HT-29 (cell line): ENCODE data around the gene TMEM213. TPM values are rescaled to one million over a fixed set of nuclear protein-coding genes. Genes with fewer than 3 reads are reported as not detected.

Experiments used
- DNase-seq: peaks from one replicate; pipeline ENCODE4 v3.0.0-alpha.2; 2015; ENCODE audit warnings: low spot score
- total RNA-seq: library from RNA; depleted of rRNA; stranded (reverse); fragments of >200 nt; shearing (Covaris generic); gene quantifications from 2 replicates; pipeline ENCODE4 v1.2.3, GENCODE V29; 2014; rRNA removed

The TMEM213 gene, protein sequence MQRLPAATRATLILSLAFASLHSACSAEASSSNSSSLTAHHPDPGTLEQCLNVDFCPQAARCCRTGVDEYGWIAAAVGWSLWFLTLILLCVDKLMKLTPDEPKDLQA
- not detected in 2 replicates for total RNA-seq

GRCh38 chr7:138797715-138798320, at the start of gene TMEM213, which contains the start of gene ATP6V0A4:
Gene TMEM213, plus strand, starts transcription at chr7:138797994. Its CDS starts 111 bp downstream, at chr7:138798105.
Gene ATP6V0A4, minus strand, starts transcription at chr7:138798196. Its CDS starts 26,949 bp downstream, at chr7:138771247.
- DNase-seq, result no peak

GRCh38 chr7:138748666-138749065, 49.1 kb upstream of the TMEM213 start:
- DNase-seq, result no peak

- DNase-seq, result no peak
These were observed 47.8 kb upstream of the TMEM213 start for GRCh38 chr7:138749960-138750359.

GRCh38 chr7:138750473-138750872, 47.3 kb upstream of the TMEM213 start:
- no peak for DNase-seq

DNA sequence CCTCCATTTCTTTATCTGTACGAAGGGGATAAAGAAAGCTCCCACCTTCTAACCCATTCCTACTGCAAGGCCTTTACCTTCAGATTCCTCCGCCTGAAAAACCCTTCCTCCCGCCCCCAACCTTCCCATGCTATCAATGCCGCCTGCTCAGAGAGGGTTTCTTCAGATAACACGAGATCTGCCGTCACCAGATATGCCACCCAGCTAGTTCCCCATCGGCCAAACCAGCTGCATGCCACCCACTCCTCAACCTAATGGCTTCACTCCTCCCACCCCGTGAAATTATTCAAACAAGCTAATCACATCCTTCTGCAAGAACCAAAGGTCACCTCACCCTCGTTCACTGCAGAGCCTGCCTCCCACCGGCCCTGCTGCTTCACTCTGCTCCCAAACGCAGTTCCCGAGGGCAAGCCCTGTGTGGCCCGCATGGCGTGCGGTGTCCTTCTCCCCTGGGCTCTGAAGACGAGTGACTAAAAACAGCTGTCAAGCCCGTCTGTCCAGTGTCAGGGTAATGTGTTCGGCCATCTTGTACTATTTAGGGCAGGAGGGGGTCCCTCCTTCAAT, 46.8 kb upstream of the TMEM213 start:
- no peak for DNase-seq

GRCh38 chr7:138752518-138753149, 45.2 kb upstream of the TMEM213 start:
- DNase-seq, result peak; percentile 56

- no peak for DNase-seq
These were observed 44.7 kb upstream of the TMEM213 start for GRCh38 chr7:138753150-138753518.

GRCh38 chr7:138753610-138754009, 44.2 kb upstream of the TMEM213 start:
- DNase-seq, result no peak

- peak; percentile 80 for DNase-seq
These were observed 42.5 kb upstream of the TMEM213 start for GRCh38 chr7:138755331-138755747.

DNA sequence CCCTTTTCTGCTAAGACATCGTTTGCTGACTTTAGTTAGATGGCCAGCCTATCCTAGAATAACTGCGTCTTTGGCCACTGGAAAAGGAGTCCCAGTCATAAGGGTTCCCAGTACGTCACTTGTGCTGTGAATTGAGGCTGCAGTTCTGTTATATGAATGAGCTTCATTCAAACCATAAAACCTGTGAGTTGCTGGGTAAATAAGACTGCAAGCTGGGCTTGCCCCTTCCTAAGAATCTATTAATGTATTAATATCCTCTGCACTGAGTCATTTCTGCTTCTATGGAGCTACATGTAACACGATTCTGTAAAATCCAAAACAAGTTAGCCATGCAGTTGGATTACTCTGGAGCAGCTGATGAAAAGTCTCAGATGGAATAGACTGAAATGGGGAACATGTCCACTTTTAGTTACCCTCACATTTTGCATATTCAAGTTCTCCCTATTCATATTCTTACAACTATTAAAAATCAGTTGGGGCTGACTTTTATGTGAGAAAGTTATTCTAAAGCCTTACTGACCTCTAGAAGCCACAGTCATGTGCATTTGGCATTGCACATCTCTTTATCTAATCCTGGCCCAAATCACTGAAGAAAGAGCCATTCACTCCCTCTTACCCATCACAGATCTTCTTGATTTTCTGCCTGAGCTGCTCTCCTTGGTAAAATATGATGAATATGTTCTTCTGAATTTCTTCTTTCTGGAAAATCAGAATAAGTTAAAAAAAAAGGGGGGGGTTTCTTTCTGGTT, 41.8 kb upstream of the TMEM213 start:
- peak; percentile 2 for DNase-seq

DNA sequence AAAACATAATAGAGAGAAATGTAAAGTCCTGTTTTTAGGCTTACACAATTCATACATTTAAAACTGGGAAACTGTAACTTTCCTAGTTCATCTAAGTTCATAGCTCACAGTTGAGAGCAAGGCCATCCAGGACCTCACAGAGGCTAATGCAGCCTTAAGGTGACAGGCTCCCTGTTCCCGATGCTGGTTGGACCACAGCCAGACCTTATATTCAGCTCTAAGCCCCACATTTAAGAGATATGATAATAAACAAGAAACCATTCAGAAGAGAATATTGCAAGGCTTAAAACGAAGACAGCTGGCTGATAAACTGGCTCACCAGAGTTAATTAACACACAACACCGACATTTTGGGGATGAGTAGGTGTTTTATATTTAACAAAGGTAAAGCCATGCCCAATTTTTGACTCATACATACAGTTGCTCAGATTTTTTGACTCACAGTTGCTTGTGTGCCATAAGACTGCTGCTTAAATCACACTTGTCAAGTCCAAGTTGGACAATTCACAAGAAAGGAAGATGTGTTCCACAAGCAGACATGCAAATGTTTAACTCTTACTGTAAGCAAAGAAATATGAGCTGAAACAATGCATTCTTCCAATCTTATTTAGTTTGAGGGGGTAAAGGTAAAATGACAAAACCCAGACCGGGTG, 41.1 kb upstream of the TMEM213 start:
- DNase-seq, result no peak

- no peak for DNase-seq
These were observed 29.6 kb upstream of the TMEM213 start for GRCh38 chr7:138768241-138768640.

DNA sequence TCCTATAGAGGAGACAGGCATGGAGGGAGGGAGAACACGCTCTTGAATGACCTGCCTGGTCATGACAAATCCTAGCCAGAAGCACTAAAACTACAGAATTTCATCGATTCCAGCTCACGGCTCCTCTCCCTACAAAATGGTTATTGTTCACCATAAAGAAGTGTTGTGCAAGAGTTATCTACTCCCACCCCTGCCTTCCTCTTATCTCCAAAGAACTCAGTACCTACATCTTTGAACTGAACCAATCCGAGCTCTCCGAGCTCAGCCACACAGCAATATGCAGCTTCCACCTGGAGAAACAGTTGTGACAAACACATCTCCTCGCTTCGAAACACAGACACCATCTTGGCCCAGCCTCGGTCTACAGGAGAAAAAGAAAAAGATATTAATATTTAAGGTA, 26.9 kb upstream of the TMEM213 start:
- no peak for DNase-seq

- DNase-seq, result no peak
These were observed 24.6 kb upstream of the TMEM213 start for GRCh38 chr7:138773176-138773575.

DNA sequence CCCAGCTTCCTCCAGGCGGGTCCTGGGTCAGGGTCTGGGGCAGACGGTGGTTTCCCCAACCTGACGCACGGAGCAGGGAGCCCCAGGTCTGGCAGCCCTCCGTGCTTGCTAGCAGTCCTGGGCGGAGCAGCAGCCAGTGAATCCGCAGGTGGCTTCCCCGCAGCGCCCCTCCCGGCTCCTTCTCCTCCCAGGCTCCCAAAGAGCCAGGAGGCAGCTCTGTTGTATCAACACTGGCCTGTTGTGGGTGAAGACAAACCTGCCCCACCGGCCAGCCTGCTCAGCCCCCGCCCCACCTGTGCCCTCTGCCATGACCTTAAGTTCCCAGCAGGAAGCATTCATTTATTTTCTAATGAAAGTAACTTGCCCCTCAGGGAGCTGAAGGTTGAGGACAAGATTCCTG, 24.0 kb upstream of the TMEM213 start:
- peak; percentile 11 for DNase-seq

- peak; percentile 15 for DNase-seq
These were observed 21.5 kb upstream of the TMEM213 start for GRCh38 chr7:138776166-138776833.

- no peak for DNase-seq
These were observed 16.8 kb upstream of the TMEM213 start for GRCh38 chr7:138781004-138781403.

GRCh38 chr7:138784692-138785091, 13.1 kb upstream of the TMEM213 start:
- DNase-seq, result no peak

GRCh38 chr7:138785587-138786437, 12.0 kb upstream of the TMEM213 start:
- peak; percentile 17 for DNase-seq

- DNase-seq, result no peak
These were observed 1.7 kb upstream of the TMEM213 start for GRCh38 chr7:138796038-138796615.
